H9 (cell line): Measurements from ENCODE around the gene CACNA1D. TPM values are rescaled to one million over a fixed set of nuclear protein-coding genes. Genes with fewer than 3 reads are reported as not detected.

Source experiments
- DNase-seq: peaks from one replicate; pipeline ENCODE4 v3.0.0-alpha.2; 2017
- H2AFZ ChIP-seq: one replicate; pipeline ENCODE4 v1.6.1; 2013; ENCODE audit warnings: mild to moderate bottlenecking, low read length, control low read depth, moderate library complexity
- H2AK5ac ChIP-seq: 2 replicates; pipeline ENCODE4 v1.6.1; 2013; ENCODE audit warnings: low read length, control low read depth, mixed read lengths; ENCODE audit not compliant: insufficient read length
- H2BK120ac ChIP-seq: one replicate; pipeline ENCODE4 v1.6.1; 2013; ENCODE audit warnings: low read depth, mild to moderate bottlenecking, low read length, control low read depth, inconsistent platforms; ENCODE audit not compliant: poor library complexity, severe bottlenecking
- H2BK12ac ChIP-seq: 2 replicates; pipeline ENCODE4 v1.6.1; 2013; ENCODE audit warnings: low read length, control low read depth, mixed read lengths, low read depth; ENCODE audit not compliant: insufficient read length
- H2BK15ac ChIP-seq: 2 replicates; pipeline ENCODE4 v1.6.1; 2013; ENCODE audit warnings: low read depth, low read length, control low read depth
- H2BK20ac ChIP-seq: one replicate; pipeline ENCODE4 v1.6.1; 2013; ENCODE audit warnings: low read depth, mild to moderate bottlenecking, low read length, control low read depth, inconsistent platforms; ENCODE audit not compliant: poor library complexity, severe bottlenecking
- H2BK5ac ChIP-seq: 2 replicates; pipeline ENCODE4 v1.6.1; 2013; ENCODE audit warnings: low read length, control low read depth, mixed read lengths; ENCODE audit not compliant: insufficient read length
- H3K14ac ChIP-seq: 2 replicates; pipeline ENCODE4 v1.6.1; 2013; ENCODE audit warnings: low read length, control low read depth; ENCODE audit not compliant: insufficient read depth
- H3K18ac ChIP-seq: 2 replicates; pipeline ENCODE4 v1.6.1; 2013; ENCODE audit warnings: low read depth, mild to moderate bottlenecking, mixed read lengths, low read length, control low read depth; ENCODE audit not compliant: insufficient read length
- H3K23ac ChIP-seq: 2 replicates; pipeline ENCODE4 v1.6.1; 2013; ENCODE audit warnings: low read length, control low read depth, mixed read lengths, low read depth; ENCODE audit not compliant: insufficient read length
- H3K23me2 ChIP-seq: 2 replicates; pipeline ENCODE4 v1.6.1; 2013; ENCODE audit warnings: low read depth, mild to moderate bottlenecking, mixed read lengths, low read length, control low read depth; ENCODE audit not compliant: insufficient read length, poor library complexity, severe bottlenecking
- H3K27ac ChIP-seq: 2 replicates; pipeline ENCODE4 v1.5.1; 2013; ENCODE audit warnings: low read length, control low read depth, mixed read lengths, low read depth; ENCODE audit not compliant: insufficient read length
- H3K27me3 ChIP-seq: 2 replicates; pipeline ENCODE4 v1.6.1; 2013; ENCODE audit warnings: low read length, control low read depth, inconsistent platforms; ENCODE audit not compliant: insufficient read depth
- H3K4ac ChIP-seq: 2 replicates; pipeline ENCODE4 v1.6.1; 2013; ENCODE audit warnings: low read depth, mild to moderate bottlenecking, control low read depth, inconsistent platforms, low read length, moderate library complexity
- H3K4me1 ChIP-seq: 2 replicates; pipeline ENCODE4 v1.6.1; 2013; ENCODE audit warnings: low read length, control low read depth, inconsistent platforms; ENCODE audit not compliant: insufficient read depth
- H3K4me2 ChIP-seq: 2 replicates; pipeline ENCODE4 v1.6.1; 2013; ENCODE audit warnings: low read length, control low read depth, mixed read lengths; ENCODE audit not compliant: insufficient read length, insufficient read depth
- H3K56ac ChIP-seq: 2 replicates; pipeline ENCODE4 v1.6.1; 2013; ENCODE audit warnings: low read depth, mild to moderate bottlenecking, mixed read lengths, low read length, control low read depth; ENCODE audit not compliant: insufficient read length
- H3K79me1 ChIP-seq: 2 replicates; pipeline ENCODE4 v1.6.1; 2013; ENCODE audit warnings: low read depth, mild to moderate bottlenecking, moderate library complexity, low read length, control low read depth, inconsistent platforms; ENCODE audit not compliant: insufficient read depth, poor library complexity, severe bottlenecking
- H3K79me2 ChIP-seq: 2 replicates; pipeline ENCODE4 v1.6.1; 2013; ENCODE audit warnings: low read length, control low read depth, inconsistent platforms; ENCODE audit not compliant: insufficient read depth
- H3K9ac ChIP-seq: 2 replicates; pipeline ENCODE4 v1.6.1; 2013; ENCODE audit warnings: low read length, control low read depth, mixed read lengths; ENCODE audit not compliant: insufficient read length; ENCODE audit errors: extremely low read depth
- H3K9me3 ChIP-seq: one replicate; pipeline ENCODE4 v1.6.1; 2013; ENCODE audit warnings: low read depth, low read length, inconsistent platforms; ENCODE audit not compliant: control insufficient read depth
- H3T11ph ChIP-seq: one replicate; pipeline ENCODE4 v1.6.1; 2013; ENCODE audit warnings: mild to moderate bottlenecking, low read length, control low read depth, inconsistent platforms
- H4K20me1 ChIP-seq: one replicate; pipeline ENCODE4 v1.6.1; 2013; ENCODE audit not compliant: control insufficient read depth, insufficient read length, insufficient read depth
- H4K5ac ChIP-seq: 2 replicates; pipeline ENCODE4 v1.6.1; 2013; ENCODE audit warnings: low read depth, mild to moderate bottlenecking, mixed read lengths, low read length, control low read depth; ENCODE audit not compliant: insufficient read length
- H4K8ac ChIP-seq: replicated peaks from 2 replicates; pipeline ENCODE4 v1.6.1; 2013; ENCODE audit warnings: low read length, control low read depth, mixed read lengths, low read depth; ENCODE audit not compliant: insufficient read length
- H4K91ac ChIP-seq: 2 replicates; pipeline ENCODE4 v1.6.1; 2013; ENCODE audit warnings: low read depth, mild to moderate bottlenecking, moderate library complexity, mixed read lengths, low read length, control low read depth; ENCODE audit not compliant: insufficient read length
- H3K27ac Mint-ChIP-seq, 3 experiments: 2 replicates in 2 of 3; 3 replicates in 1 of 3; pipeline ENCODE4 v1.8.0; 2020 to 2021; ENCODE audit warnings: mixed read lengths in 3 of 3, mild to moderate bottlenecking in 1 of 3, moderate library complexity in 1 of 3
- H3K27me3 Mint-ChIP-seq: 2 replicates; pipeline ENCODE4 v1.8.0; 2021; ENCODE audit warnings: low read depth, mild to moderate bottlenecking, moderate library complexity, mixed read lengths
- H3K36me3 Mint-ChIP-seq, 3 experiments: 2 replicates in 2 of 3; 3 replicates in 1 of 3; pipeline ENCODE4 v1.8.0; 2020 to 2021; ENCODE audit warnings: low read depth in 3 of 3, mixed read lengths in 3 of 3; ENCODE audit not compliant: insufficient read depth in 1 of 3
- H3K4me1 Mint-ChIP-seq, 2 experiments: 2 replicates each; pipeline ENCODE4 v1.8.0; 2020; ENCODE audit warnings: mixed read lengths in 2 of 2
- H3K4me3 Mint-ChIP-seq, 2 experiments: 2 replicates in 1 of 2; 3 replicates in 1 of 2; pipeline ENCODE4 v1.8.0; 2020 to 2021; ENCODE audit warnings: mild to moderate bottlenecking in 2 of 2, mixed read lengths in 2 of 2, moderate library complexity in 1 of 2
- H3K9me3 Mint-ChIP-seq, 2 experiments: 2 replicates in 1 of 2; 3 replicates in 1 of 2; pipeline ENCODE4 v1.8.0; 2020; ENCODE audit warnings: mild to moderate bottlenecking in 2 of 2, mixed read lengths in 2 of 2, moderate library complexity in 1 of 2
- CTCF ChIP-seq: fragments of 200-600 bp; sonication (generic); conservative IDR thresholded peaks from 3 replicates; pipeline ENCODE4 v1.8.0; 2021; ENCODE audit warnings: antibody characterized with exemption, mild to moderate bottlenecking
- WGBS: extraction: QIAGEN DNeasy Blood & Tissue Kit; methylation state at CpG from one replicate; pipeline ENCODE4 v1.1.7; 2013; ENCODE audit warnings: missing lambda C conversion rate, low lambda C conversion rate, mixed read lengths; ENCODE audit not compliant: insufficient read length; ENCODE audit errors: extremely low coverage; 5-methylcytosine and 5-hydroxymethylcytosine counted together
- total RNA-seq: library from RNA; stranded (reverse); gene quantifications from 2 replicates; pipeline ENCODE4 v1.2.1, GENCODE V29; 2021

CACNA1D gene
- total RNA-seq, 1 experiment from 2014 or later, result 3.5 TPM

DNA sequence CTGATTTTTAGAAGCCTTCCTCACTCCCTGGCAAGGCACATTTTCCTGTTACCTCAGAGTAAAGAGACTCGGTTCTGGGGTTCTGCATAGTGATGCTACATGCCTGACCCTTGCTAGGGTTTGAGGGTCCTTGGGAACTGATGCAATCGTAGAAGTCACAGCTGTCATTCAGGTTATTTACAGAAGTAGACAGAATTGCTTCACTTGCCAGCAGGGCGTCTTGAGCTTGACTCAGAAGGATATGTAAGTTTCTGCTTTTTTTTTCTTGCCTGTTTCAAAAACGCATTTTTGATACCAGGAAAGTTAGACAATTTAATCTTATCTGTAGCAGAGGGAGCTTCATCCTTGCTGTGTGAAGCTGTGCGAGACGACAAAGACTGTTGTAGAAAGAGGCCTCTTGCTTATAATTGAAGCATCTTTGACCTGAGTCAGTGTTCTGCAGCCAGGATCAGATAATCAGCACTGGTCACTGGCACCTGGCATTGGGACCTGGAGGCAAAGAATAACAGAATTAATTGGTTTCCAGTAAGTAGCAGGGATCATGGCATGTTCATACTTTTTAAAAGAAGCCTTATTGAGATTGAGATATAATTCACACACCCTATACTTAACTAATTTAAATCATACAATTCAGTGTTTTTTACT is 24.8 kb downstream of the CACNA1D start:
- H3K56ac ChIP-seq, result no peak overlapping the region
- H2AFZ ChIP-seq, result no peak overlapping the region
- no peaks in the 10 kb centered on the region for H3K27me3 ChIP-seq
- no peak overlapping the region for H3T11ph ChIP-seq
- TF ChIP-seq CTCF, result no peak
- no peak overlapping the region for H2BK5ac ChIP-seq
- H3K9me3 ChIP-seq, result no peaks in the 10 kb centered on the region
- no peak overlapping the region for H4K91ac ChIP-seq
- Mint-ChIP-seq H3K9me3 (no peaks in the 10 kb centered on the region), H3K27me3 (peaks cover 5% of the 10 kb centered on the region), H3K4me1 (peaks cover 0 to 4% of the 10 kb centered on the region in 2 experiments; a peak in 2 of 4 replicates), H3K27ac (no peak overlapping the region), H3K4me3 (no peak overlapping the region), H3K36me3 (no peaks in the 10 kb centered on the region)
- H4K20me1 ChIP-seq, result no peaks in the 10 kb centered on the region
- H3K23me2 ChIP-seq, result no peaks in the 10 kb centered on the region
- WGBS, result no CpG with 5 or more reads among the region's 6 CpGs
- H2BK12ac ChIP-seq, result no peak overlapping the region
- H2BK15ac ChIP-seq, result no peak overlapping the region
- no peak overlapping the region for H3K4ac ChIP-seq
- no peaks in the 10 kb centered on the region for H3K4me1 ChIP-seq
- H3K23ac ChIP-seq, result no peak overlapping the region
- no peak overlapping the region for H2BK120ac ChIP-seq
- no peaks in the 10 kb centered on the region for H3K79me1 ChIP-seq
- no peak overlapping the region for H4K8ac ChIP-seq
- no peak overlapping the region for H3K27ac ChIP-seq
- H4K5ac ChIP-seq, result no peak overlapping the region
- H3K79me2 ChIP-seq, result no peaks in the 10 kb centered on the region
- H3K18ac ChIP-seq, result no peak overlapping the region
- H2AK5ac ChIP-seq, result no peak overlapping the region
- H2BK20ac ChIP-seq, result no peak overlapping the region
- H3K9ac ChIP-seq, result no peak overlapping the region
- no peak overlapping the region for H3K4me2 ChIP-seq
- DNase-seq, result no peak
- H3K14ac ChIP-seq, result no peak overlapping the region
